ENCODE results near the gene INTS6L.

DNA sequence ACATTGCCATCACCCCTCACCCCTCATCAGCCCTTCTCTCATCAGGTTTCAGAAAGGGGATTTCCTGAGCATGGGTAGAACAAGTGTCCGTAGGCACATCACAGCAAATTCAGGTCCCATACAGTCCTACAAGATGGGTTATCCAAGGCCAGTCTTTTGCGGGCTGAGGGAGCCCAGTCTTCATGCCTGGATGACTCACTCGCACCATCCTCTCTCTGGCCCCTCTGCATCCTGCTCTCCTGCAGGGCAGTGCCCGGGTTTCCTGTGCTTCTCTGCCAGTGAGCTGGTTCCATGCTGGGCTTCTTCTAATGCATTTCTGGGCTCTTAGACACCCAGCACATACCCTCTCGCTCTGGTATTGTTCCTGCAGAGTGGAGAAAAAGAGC, 7.3 kb upstream of the INTS6L start:
- no peak for TF ChIP-seq CTCF (IDR thresholded peaks at IDR 0.05)
- TF ChIP-seq POLR2AphosphoS5 (IDR thresholded peaks at IDR 0.05) = no peak
